ENCODE data around the gene RNASEH2C.
"Not testable (repeated sequence)": the region's sequence is repeated elsewhere in the genome, so short reads cannot be mapped to it uniquely, and the experiment has no call there.

DNA sequence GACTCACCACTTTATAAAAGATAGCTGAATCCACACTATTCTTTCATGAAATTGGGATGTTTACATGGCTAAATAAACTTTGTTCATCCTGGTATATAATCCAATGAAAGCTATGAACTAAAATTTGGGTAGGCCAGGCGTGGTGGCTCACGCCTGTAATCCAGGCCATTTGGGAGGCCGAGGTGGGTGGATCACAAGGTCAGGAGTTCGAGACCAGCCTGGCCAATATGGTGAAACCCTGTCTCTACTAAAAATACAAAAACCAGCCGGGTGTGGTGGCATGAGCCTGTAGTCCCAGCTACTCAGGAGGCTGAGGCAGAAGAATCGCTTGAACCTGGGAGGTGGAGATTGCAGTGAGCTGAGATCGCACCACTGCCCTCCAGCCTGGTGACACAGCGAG is 28.8 kb downstream of the RNASEH2C start:
- TF ChIP-seq, protein P1, sequence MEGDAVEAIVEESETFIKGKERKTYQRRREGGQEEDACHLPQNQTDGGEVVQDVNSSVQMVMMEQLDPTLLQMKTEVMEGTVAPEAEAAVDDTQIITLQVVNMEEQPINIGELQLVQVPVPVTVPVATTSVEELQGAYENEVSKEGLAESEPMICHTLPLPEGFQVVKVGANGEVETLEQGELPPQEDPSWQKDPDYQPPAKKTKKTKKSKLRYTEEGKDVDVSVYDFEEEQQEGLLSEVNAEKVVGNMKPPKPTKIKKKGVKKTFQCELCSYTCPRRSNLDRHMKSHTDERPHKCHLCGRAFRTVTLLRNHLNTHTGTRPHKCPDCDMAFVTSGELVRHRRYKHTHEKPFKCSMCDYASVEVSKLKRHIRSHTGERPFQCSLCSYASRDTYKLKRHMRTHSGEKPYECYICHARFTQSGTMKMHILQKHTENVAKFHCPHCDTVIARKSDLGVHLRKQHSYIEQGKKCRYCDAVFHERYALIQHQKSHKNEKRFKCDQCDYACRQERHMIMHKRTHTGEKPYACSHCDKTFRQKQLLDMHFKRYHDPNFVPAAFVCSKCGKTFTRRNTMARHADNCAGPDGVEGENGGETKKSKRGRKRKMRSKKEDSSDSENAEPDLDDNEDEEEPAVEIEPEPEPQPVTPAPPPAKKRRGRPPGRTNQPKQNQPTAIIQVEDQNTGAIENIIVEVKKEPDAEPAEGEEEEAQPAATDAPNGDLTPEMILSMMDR (IDR thresholded peaks at IDR 0.05; ENCODE audit: poor library complexity), result not testable (repeated sequence)
- not testable (repeated sequence) for TF ChIP-seq EZH2 (IDR thresholded peaks at IDR 0.05; ENCODE audit: borderline replicate concordance)

All from hepatocyte (in vitro differentiated cells).